NOMO-1 treated with DMSO at 0.1 percent for 48 hours (cell line): ENCODE results near the gene EGR1.

Experiments
- DNase-seq: peaks from one replicate; lab custom pipeline; 2025; ENCODE audit not compliant: unreplicated experiment; lab: John Stamatoyannopoulos, UW

The EGR1 gene

DNA sequence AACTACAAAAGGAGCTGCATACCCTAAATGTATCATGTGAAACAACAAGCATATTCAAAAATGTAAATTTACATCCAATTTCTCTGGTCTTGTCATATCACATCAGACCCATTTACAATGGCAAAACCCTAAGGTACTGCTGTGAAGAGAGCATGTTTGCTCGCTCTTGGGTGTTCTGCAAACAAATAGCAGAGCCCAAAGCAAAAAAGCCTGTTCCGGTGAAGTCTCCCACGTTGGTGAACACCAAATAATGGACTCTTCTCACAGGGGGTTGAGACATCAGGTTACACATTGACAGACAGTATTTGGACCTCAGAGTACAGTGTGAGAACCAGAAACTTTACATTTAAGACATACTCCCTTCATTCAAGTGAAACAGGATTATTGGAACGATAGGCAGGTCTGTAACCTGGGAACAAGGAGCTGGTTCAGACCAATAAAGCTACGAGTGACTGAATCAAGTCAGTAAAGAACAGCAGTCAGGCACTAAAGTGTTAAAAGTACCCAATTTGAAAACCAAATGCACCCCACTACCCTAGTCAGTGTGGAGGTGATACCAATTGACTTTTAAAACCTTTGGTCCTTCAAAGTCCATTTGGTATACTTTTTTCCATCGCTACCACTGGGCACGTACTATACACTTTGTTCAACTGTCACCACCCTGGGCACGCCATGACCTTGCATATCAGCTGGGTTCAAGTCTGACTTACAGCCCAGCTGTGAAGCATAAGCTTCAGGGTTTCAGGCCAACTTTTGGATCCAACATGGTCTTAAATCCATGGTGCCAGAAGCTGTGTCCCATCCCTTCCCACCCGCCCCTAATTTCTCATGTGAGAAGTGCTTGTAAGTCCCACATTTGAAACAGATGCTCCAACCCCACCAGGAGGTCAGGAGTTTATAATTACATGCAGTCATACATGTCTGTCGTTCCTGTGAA, 41.4 kb downstream of the EGR1 start:
- DNase-seq, result no peak

DNA sequence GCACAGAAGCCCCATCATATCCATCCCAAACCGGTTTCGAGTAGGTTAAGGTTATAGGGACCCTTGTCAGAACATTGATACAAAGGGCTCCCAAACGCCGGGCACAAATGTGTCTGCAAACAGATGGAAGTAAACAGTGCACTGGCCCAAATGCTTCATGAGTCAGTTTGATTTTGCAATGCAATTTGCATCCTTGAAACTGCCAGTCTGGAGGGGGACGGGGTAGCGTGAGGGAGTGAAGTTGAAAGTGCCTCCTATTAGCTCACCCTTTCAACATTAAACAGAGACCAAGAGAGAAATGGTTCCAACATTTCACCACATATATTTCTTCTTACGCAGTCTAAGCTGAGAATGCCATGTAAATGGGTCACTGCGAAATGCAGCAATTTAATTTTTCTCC, 42.2 kb downstream of the EGR1 start:
- DNase-seq, result peak; percentile 78

DNA sequence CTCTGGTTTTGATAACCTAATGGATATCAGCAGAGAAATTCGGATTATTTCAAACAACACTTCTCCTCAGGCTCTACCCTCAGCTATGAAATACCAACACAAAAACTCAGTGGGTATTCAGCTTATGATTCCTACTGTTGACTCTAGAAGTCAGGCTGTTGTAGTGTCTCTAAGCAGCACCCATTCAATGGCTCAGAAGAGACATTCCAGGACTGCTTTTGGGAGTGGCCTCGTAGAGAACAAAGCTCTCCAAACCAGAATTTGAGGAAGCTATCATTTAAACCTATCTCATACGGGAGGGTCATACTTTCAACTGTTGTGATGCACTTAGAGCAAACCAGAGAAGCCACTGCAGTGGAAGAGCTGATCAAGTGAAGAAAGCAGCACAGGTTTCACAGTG, 43.7 kb downstream of the EGR1 start:
- no peak for DNase-seq

DNA sequence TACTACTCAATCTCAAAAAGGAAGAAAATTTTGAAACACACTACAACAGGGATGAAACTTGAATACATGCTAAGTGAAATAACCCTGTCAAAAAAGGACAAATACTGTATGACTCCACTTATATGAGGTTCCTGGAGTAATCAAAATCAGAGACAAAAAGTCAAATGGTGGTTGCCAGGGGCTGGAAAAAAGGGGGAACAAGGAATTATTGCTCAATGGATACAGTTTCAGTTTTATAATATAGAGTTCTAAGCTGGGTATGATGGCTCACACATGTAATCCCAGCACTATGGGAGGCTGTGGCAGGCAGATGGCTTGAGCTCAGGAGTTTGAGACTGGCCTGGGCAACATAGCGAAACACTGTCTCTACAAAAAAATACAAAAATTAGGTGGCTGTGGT, 48.7 kb downstream of the EGR1 start:
- no peak for DNase-seq

DNA sequence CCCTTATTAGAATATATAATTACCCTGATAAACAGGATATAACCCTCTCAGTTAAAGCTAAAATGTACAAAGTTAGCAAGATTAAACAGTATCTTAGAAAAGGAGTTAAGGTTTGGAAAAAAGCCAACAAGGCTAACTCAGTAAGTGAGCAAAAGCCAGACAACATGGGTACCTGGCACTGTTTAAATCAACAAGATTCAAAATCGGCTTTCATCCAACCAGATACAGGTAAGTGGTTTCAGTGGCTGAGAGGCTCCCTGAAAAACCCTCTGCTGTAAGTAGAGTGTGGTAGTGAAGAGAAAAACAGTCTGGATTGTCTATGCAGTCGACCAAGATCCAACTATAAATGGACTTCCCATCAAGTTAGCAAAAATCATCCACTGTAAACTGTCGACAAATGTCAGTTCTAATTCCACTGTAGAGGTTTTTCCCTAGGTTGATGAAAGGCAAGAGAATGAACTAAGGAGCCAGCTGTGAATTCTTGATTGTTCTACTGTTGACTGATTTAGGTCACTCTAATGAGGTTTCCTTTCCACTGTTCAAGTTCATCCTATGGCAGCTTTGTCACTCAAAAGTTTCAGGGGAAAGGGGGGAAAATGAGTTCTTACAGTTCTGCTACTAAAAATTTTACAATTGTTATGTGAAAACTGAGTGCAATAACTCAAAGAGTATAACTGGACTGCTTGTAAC, 50.4 kb downstream of the EGR1 start:
- no peak for DNase-seq

DNA sequence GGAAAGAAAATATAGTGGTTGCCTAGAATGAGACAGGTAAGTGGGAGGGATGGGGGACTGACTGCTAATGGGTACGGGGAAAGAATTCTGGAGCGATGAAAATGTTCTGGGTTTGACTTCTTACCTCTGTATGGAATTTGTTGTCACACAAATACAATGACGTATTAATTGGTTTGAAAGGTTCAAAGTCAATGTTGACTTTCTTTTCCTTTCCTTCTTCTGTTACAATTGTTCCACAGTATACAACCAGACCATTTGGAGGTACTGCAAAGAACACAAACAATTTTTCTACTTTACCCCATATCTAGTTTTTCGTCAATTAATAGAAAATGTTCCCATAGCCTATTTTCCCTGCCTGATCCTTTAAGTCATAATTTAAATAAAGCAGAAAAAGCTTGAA, 52.2 kb downstream of the EGR1 start:
- DNase-seq, result no peak
